Stimulated activated CD4-positive, alpha-beta T cell treated with anti-CD3 and anti-CD28 coated beads, TNF-alpha, amount 100 ng/mL, for 4 hours (primary cell): ENCODE data around the gene PTPRD.

Source experiments
- DNase-seq, 3 experiments: peaks; one replicate each; pipeline ENCODE4 v3.0.0-alpha.2; 2020; ENCODE audit warnings: low read depth in 3 of 3

PTPRD gene

GRCh38 chr9:9752722-9753121 lies 860.1 kb downstream of the PTPRD start:
- no peak for DNase-seq

- DNase-seq: no peak
Observed at GRCh38 chr9:9751996-9752395, 860.8 kb downstream of the PTPRD start.

- no peak for DNase-seq
Observed at GRCh38 chr9:9750719-9751118, 862.1 kb downstream of the PTPRD start.

- DNase-seq: no peak
Observed at GRCh38 chr9:9749591-9749990, 863.2 kb downstream of the PTPRD start.

- DNase-seq: no peak
Observed at GRCh38 chr9:9747787-9748186, 865.0 kb downstream of the PTPRD start.

GRCh38 chr9:9746826-9747225 lies 866.0 kb downstream of the PTPRD start:
- no peak for DNase-seq

GRCh38 chr9:9743822-9744221 lies 869.0 kb downstream of the PTPRD start:
- no peak for DNase-seq

GRCh38 chr9:9730174-9730573 lies 882.6 kb downstream of the PTPRD start:
- no peak for DNase-seq

GRCh38 chr9:9729082-9729481 lies 883.7 kb downstream of the PTPRD start:
- DNase-seq: no peak

- no peak for DNase-seq
Observed at GRCh38 chr9:9719373-9720112, 893.3 kb downstream of the PTPRD start.

- no peak for DNase-seq
Observed at GRCh38 chr9:9718691-9719090, 894.1 kb downstream of the PTPRD start.

GRCh38 chr9:9679433-9679832 lies 933.4 kb downstream of the PTPRD start:
- DNase-seq: no peak

- no peak for DNase-seq
Observed at GRCh38 chr9:9674461-9674860, 938.3 kb downstream of the PTPRD start.

GRCh38 chr9:9670454-9670853 lies 942.3 kb downstream of the PTPRD start:
- no peak for DNase-seq

- DNase-seq: no peak
Observed at GRCh38 chr9:9645006-9645405, 967.8 kb downstream of the PTPRD start.

GRCh38 chr9:9631284-9631683 lies 981.5 kb downstream of the PTPRD start:
- DNase-seq: no peak

- no peak for DNase-seq
Observed at GRCh38 chr9:9625248-9625647, 987.6 kb downstream of the PTPRD start.

GRCh38 chr9:9623506-9623905 lies 989.3 kb downstream of the PTPRD start:
- no peak for DNase-seq

- no peak for DNase-seq
Observed at GRCh38 chr9:9621355-9621940, 991.4 kb downstream of the PTPRD start.

GRCh38 chr9:9620736-9621135 lies 992.1 kb downstream of the PTPRD start:
- DNase-seq: no peak

- no peak for DNase-seq
Observed at GRCh38 chr9:9615086-9615485, 997.7 kb downstream of the PTPRD start.

- DNase-seq: no peak
Observed at GRCh38 chr9:9614607-9615006, 998.2 kb downstream of the PTPRD start.

GRCh38 chr9:9612755-9613154 lies 1000.0 kb downstream of the PTPRD start:
- no peak for DNase-seq

GRCh38 chr9:9612270-9612669 lies 1000.5 kb downstream of the PTPRD start:
- no peak for DNase-seq
